Hematopoietic multipotent progenitor cell treated with erythropoietin and hydrocortisone succinate and interleukin-3 and kit ligand, for 17 days (in vitro differentiated cells): ENCODE results near the gene NCOA7.
A peak's percentile ranks its signal among the peaks of the same experiment; 100 is the strongest.
"Not testable (repeated sequence)": the region's sequence is repeated elsewhere in the genome, so short reads cannot be mapped to it uniquely, and the experiment has no call there.

ENCODE experiments used
- DNase-seq: peaks from one replicate; pipeline ENCODE4 v3.0.0-alpha.2; 2015; ENCODE audit warnings: low spot score

Gene NCOA7

GRCh38 chr6:125871365-125871764, 80.6 kb downstream of the NCOA7 start:
- DNase-seq: no peak

- DNase-seq: peak; percentile 68
These were observed 81.6 kb downstream of the NCOA7 start for GRCh38 chr6:125872259-125872921.

GRCh38 chr6:125882243-125882642, 91.5 kb downstream of the NCOA7 start:
- no peak for DNase-seq

- no peak for DNase-seq
These were observed 94.0 kb downstream of the NCOA7 start for GRCh38 chr6:125884634-125885371.

- DNase-seq: no peak
These were observed 95.3 kb downstream of the NCOA7 start for GRCh38 chr6:125886021-125886420.

GRCh38 chr6:125886914-125887313, 96.2 kb downstream of the NCOA7 start:
- DNase-seq: no peak

GRCh38 chr6:125887372-125887771, 96.6 kb downstream of the NCOA7 start:
- no peak for DNase-seq

- DNase-seq: peak; percentile 76
These were observed 98.4 kb downstream of the NCOA7 start for GRCh38 chr6:125888989-125889656.

GRCh38 chr6:125899726-125900182, 109.0 kb downstream of the NCOA7 start:
- no peak for DNase-seq

- DNase-seq: no peak
These were observed 114.1 kb downstream of the NCOA7 start for GRCh38 chr6:125904871-125905270.

GRCh38 chr6:125906158-125906998, 115.6 kb downstream of the NCOA7 start:
- DNase-seq: peak; percentile 85

GRCh38 chr6:125910527-125910926, 119.8 kb downstream of the NCOA7 start:
- DNase-seq: no peak

- DNase-seq: not testable (repeated sequence)
These were observed 120.3 kb downstream of the NCOA7 start for GRCh38 chr6:125911051-125911451.

GRCh38 chr6:125912430-125912829, 121.7 kb downstream of the NCOA7 start:
- DNase-seq: not testable (repeated sequence)

- no peak for DNase-seq
These were observed 122.4 kb downstream of the NCOA7 start for GRCh38 chr6:125913145-125913544.

- no peak for DNase-seq
These were observed 123.1 kb downstream of the NCOA7 start for GRCh38 chr6:125913864-125914351.

GRCh38 chr6:125918230-125918629, 127.5 kb downstream of the NCOA7 start:
- DNase-seq: no peak

- DNase-seq: peak; percentile 43
These were observed 128.2 kb downstream of the NCOA7 start for GRCh38 chr6:125918681-125919566.

GRCh38 chr6:125919618-125920017, 128.9 kb downstream of the NCOA7 start:
- no peak for DNase-seq

- DNase-seq: no peak
These were observed 131.6 kb downstream of the NCOA7 start for GRCh38 chr6:125922322-125922860.
